HCT116 (cell line): Measurements from ENCODE around the gene CRACDL. TPM values are rescaled to one million over a fixed set of nuclear protein-coding genes. Genes with fewer than 3 reads are reported as not detected.

Source experiments
- ATAC-seq: fragments of 200-7000 bp; cut with Tn5 transposase; 2 replicates; pipeline ENCODE4 v1.9.1; 2020; ENCODE audit warnings: mild to moderate bottlenecking, moderate library complexity
- BruUV-seq: library from RNA; stranded (reverse); fragments of 400-500 nt; replicated peaks from 2 replicates; lab custom pipeline; 2021; lab: Mats Ljungman, UMichigan
- CTCF ChIA-PET: fragments of 300-600 bp; sonication (Branson Sonifier 250); formaldehyde crosslinking; loops from one replicate; lab custom pipeline; 2021; ENCODE audit warnings: antibody characterized with exemption; lab: Charles Lee
- POLR2A ChIA-PET: fragments of 300-600, 350-600 bp; sonication (Branson Sonifier 250); formaldehyde crosslinking; loops from one replicate; lab custom pipeline; 2021; ENCODE audit warnings: antibody characterized with exemption; lab: Charles Lee
- RAD21 ChIA-PET, 2 experiments: fragments of 300-600 bp; sonication (Branson Sonifier 250); formaldehyde crosslinking; loops; one replicate each; lab custom pipeline; 2023; ENCODE audit warnings: low total read pairs in 2 of 2; ENCODE audit not compliant: uncharacterized antibody in 2 of 2, unreplicated experiment in 2 of 2, low non-redundant PET in 1 of 2; lab: Charles Lee
- DNase-seq: peaks from one replicate; pipeline ENCODE4 v3.0.0-alpha.2; 2010; ENCODE audit warnings: low read depth, low spot score
- H2AFZ ChIP-seq: fragments of 200-600 bp; shearing (Covaris generic), sonication (generic); 2 replicates; pipeline ENCODE4 v1.6.1; 2017; ENCODE audit warnings: low read depth, mixed run types, mixed read lengths, antibody characterized with exemption, low read length; ENCODE audit not compliant: poor library complexity, severe bottlenecking
- H3K27ac ChIP-seq: 2 replicates; pipeline ENCODE4 v1.5.1; 2012; ENCODE audit warnings: low read depth, low read length
- H3K27me3 ChIP-seq: fragments of 200-600 bp; sonication (generic); 2 replicates; pipeline ENCODE4 v1.6.1; 2016; ENCODE audit warnings: mixed run types, low read length, mixed read lengths; ENCODE audit not compliant: insufficient read depth
- H3K36me3 ChIP-seq, 2 experiments: fragments of 200-500 bp in 1 of 2; fragments of 200-600 bp in 1 of 2; sonication (Bioruptor generic) in 1 of 2; sonication (generic) in 1 of 2; 2 replicates each; pipeline versions ENCODE4 v1.5.1 to v1.6.1; 2014 to 2016; ENCODE audit warnings: low read length in 2 of 2, inconsistent platforms in 1 of 2, mixed read lengths in 1 of 2, mixed run types in 1 of 2; ENCODE audit not compliant: insufficient read depth in 2 of 2, control insufficient read depth in 1 of 2
- H3K4me1 ChIP-seq, 2 experiments: fragments of 200-600 bp in 1 of 2; sonication (generic) in 1 of 2; 2 replicates each; pipeline versions ENCODE4 v1.5.1 to v1.6.1; 2012 to 2017; ENCODE audit warnings: low read length in 2 of 2, inconsistent platforms in 1 of 2, mild to moderate bottlenecking in 1 of 2, mixed read lengths in 1 of 2, mixed run types in 1 of 2, moderate library complexity in 1 of 2; ENCODE audit not compliant: insufficient read depth in 2 of 2, control insufficient read depth in 1 of 2
- H3K4me2 ChIP-seq: fragments of 200-600 bp; sonication (generic); 2 replicates; pipeline ENCODE4 v1.6.1; 2017; ENCODE audit warnings: mixed run types, low read length, mixed read lengths
- H3K4me3 ChIP-seq, 2 experiments: fragments of 200-600 bp in 1 of 2; sonication (generic) in 1 of 2; replicated peaks in 1 of 2; 2 replicates each; pipeline ENCODE4 v1.5.1; 2011 to 2016; ENCODE audit warnings: low read length in 2 of 2, control low read depth in 1 of 2, low read depth in 1 of 2, mild to moderate bottlenecking in 1 of 2, mixed read lengths in 1 of 2, mixed run types in 1 of 2
- H3K79me2 ChIP-seq: fragments of 200-600 bp; sonication (generic); 2 replicates; pipeline ENCODE4 v1.6.1; 2017; ENCODE audit warnings: mild to moderate bottlenecking, mixed run types, low read length, moderate library complexity, mixed read lengths; ENCODE audit not compliant: insufficient read depth
- H3K9ac ChIP-seq: fragments of 200-600 bp; sonication (generic); 2 replicates; pipeline ENCODE4 v1.6.1; 2016; ENCODE audit warnings: low read length, mixed read lengths
- H3K9me2 ChIP-seq: fragments of 200-600 bp; sonication (generic), shearing (Covaris generic); 2 replicates; pipeline ENCODE4 v1.6.1; 2017; ENCODE audit warnings: mixed run types, mild to moderate bottlenecking, moderate library complexity; ENCODE audit not compliant: insufficient read depth
- H3K9me3 ChIP-seq, 2 experiments: fragments of 200-500 bp in 1 of 2; fragments of 200-600 bp in 1 of 2; sonication (Bioruptor generic) in 1 of 2; sonication (generic) in 1 of 2; 2 replicates each; pipeline ENCODE4 v1.6.1; 2014 to 2017; ENCODE audit warnings: low read length in 2 of 2, mixed read lengths in 2 of 2, inconsistent platforms in 1 of 2, low read depth in 1 of 2, mild to moderate bottlenecking in 1 of 2, mixed run types in 1 of 2, moderate library complexity in 1 of 2; ENCODE audit not compliant: control insufficient read depth in 1 of 2, insufficient read depth in 1 of 2
- H4K20me1 ChIP-seq: fragments of 200-600 bp; sonication (generic), shearing (Covaris generic); 2 replicates; pipeline ENCODE4 v1.6.1; 2017; ENCODE audit warnings: mixed run types, mild to moderate bottlenecking, moderate library complexity; ENCODE audit not compliant: insufficient read depth
- CBX3 ChIP-seq: IDR thresholded peaks from 2 replicates; pipeline ENCODE4 v1.6.1; 2012; ENCODE audit warnings: low read depth
- EGR1 ChIP-seq: IDR thresholded peaks from 2 replicates; pipeline ENCODE4 v1.6.1; 2012; ENCODE audit warnings: low read depth
- EZH2 ChIP-seq: fragments of 200-600 bp; sonication (generic); IDR thresholded peaks from 2 replicates; pipeline ENCODE4 v1.6.1; 2017; ENCODE audit warnings: antibody characterized with exemption, mixed run types
- EZH2phosphoT487 ChIP-seq: fragments of 200-600 bp; IDR thresholded peaks from 2 replicates; pipeline ENCODE4 v1.6.1; 2018; ENCODE audit warnings: antibody characterized with exemption, borderline replicate concordance
- FOSL1 ChIP-seq: IDR thresholded peaks from 2 replicates; pipeline ENCODE4 v1.6.1; 2012; ENCODE audit warnings: low read depth
- JUND ChIP-seq: IDR thresholded peaks from 2 replicates; pipeline ENCODE4 v1.6.1; 2012
- POLR2AphosphoS5 ChIP-seq: IDR thresholded peaks from 2 replicates; pipeline ENCODE4 v1.6.1; 2011; ENCODE audit warnings: mild to moderate bottlenecking, low read depth, low read length, moderate library complexity
- RAD21 ChIP-seq: IDR thresholded peaks from 2 replicates; pipeline ENCODE4 v1.6.1; 2012; ENCODE audit warnings: low read depth, mild to moderate bottlenecking
- TCF7L2 ChIP-seq: IDR thresholded peaks from 2 replicates; pipeline ENCODE4 v1.7.0; 2011; ENCODE audit warnings: borderline replicate concordance, inconsistent platforms; ENCODE audit not compliant: insufficient read depth, insufficient read length; ENCODE audit errors: extremely low read depth
- YY1 ChIP-seq: IDR thresholded peaks from 2 replicates; pipeline ENCODE4 v1.6.1; 2011; ENCODE audit warnings: low read length, low read depth, moderate library complexity, mild to moderate bottlenecking; ENCODE audit not compliant: insufficient replicate concordance; ENCODE audit errors: extremely low read depth
- intact Hi-C: fragments of 100-400 bp; cut with micrococcal nuclease; formaldehyde crosslinking; loops from 2 replicates; pipeline ENCODE4 v1.10.0; 2022
- total RNA-seq: library from RNA; stranded (reverse); gene quantifications from one replicate; pipeline ENCODE4 v1.2.1, GENCODE V29; 2021; ENCODE audit not compliant: unreplicated experiment
- TF ChIP-seq, protein P1 (sequence below): IDR thresholded peaks from 2 replicates; pipeline ENCODE4 v1.6.1; 2012; ENCODE audit warnings: low read depth
- TF ChIP-seq, protein P2 (sequence below), 3 experiments: fragments of 200-600 bp in 1 of 3; sonication (generic) in 1 of 3; IDR thresholded peaks in 2 of 3; conservative IDR thresholded peaks in 1 of 3; 2 replicates each; pipeline ENCODE4 v1.5.1; 2012 to 2017; ENCODE audit warnings: low read depth in 2 of 3, low read length in 2 of 3, antibody characterized with exemption in 1 of 3, borderline replicate concordance in 1 of 3, control low read depth in 1 of 3, mild to moderate bottlenecking in 1 of 3, mixed read lengths in 1 of 3, mixed run types in 1 of 3, moderate library complexity in 1 of 3; ENCODE audit not compliant: insufficient read depth in 1 of 3
- TF ChIP-seq, protein P3 (sequence below): IDR thresholded peaks from 2 replicates; pipeline ENCODE4 v1.6.1; 2012

CRACDL gene
- total RNA-seq, 1 experiment from 2014 or later, result 1.1 TPM

DNA sequence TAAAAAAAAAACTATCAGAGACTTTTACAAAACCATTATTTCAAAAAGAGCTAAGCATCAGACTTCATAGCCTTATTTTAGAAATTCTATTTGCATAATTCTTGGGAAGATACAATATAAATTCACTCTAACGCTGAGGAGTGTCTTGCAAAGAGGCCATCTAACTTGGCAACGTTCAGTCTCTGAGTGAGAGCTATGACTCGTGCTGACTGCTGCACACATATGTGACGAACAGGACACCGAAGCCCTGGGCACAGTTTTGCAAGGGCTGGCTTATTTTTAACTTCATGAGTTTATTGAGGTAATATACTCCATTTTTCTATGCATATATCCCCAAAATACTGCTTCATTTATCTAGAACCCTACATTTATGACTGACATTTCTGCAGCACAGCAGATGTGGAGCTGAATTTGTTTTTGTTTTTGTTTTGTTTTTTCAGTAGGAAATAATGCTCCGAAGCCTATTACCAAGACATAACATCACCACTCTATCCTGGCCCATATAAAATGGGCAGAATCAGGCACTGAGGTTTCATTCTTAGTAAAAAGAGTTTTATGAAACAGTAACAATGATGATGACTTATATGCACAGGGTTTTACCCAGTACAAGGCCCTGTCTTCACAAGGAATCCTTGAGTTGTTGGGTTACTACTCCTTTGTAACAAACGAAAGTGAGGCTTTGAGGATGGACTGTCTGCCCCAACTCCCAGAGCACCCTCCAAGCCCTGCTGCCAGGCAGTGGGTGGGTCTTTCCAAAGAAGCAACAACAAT lies 68.3 kb downstream of the CRACDL start:
- no TSS peak for BruUV-seq
- POLR2A ChIA-PET, result no interaction called here
- Histone ChIP-seq H3K9ac (no peak overlapping the region), H3K27ac (no peak overlapping the region), H2AFZ (no peak overlapping the region), H3K4me2 (no peak overlapping the region)
- no peak for ATAC-seq
- RAD21 ChIA-PET, result no interaction called here
- TF ChIP-seq CBX3, result no peak
- no peak for TF ChIP-seq YY1
- peak; percentile 22; the same call in 1 of the 2 replicates for TF ChIP-seq FOSL1
- TF ChIP-seq JUND, result 0 out of 2 replicates have a peak, but pooled peaks have one; percentile 19
- TF ChIP-seq EGR1, result no peak
- TF ChIP-seq, all 23 proteins: peak for 2
- H3K27me3 ChIP-seq, result no peaks in the 10 kb centered on the region
- H3K9me2 ChIP-seq, result no peaks in the 10 kb centered on the region
- peaks cover 5 to 24% of the 10 kb centered on the region in 2 experiments; a peak in 3 of 4 replicates for H3K4me1 ChIP-seq
- no peaks in the 10 kb centered on the region for H4K20me1 ChIP-seq
- no peak overlapping the region for H3K4me3 ChIP-seq
- no peaks in the 10 kb centered on the region for H3K36me3 ChIP-seq
- intact Hi-C loops, result no loop called here
- CTCF ChIA-PET, result no interaction called here
- H3K79me2 ChIP-seq, result no peaks in the 10 kb centered on the region
- no peaks in the 10 kb centered on the region for H3K9me3 ChIP-seq
- no peak for DNase-seq

DNA sequence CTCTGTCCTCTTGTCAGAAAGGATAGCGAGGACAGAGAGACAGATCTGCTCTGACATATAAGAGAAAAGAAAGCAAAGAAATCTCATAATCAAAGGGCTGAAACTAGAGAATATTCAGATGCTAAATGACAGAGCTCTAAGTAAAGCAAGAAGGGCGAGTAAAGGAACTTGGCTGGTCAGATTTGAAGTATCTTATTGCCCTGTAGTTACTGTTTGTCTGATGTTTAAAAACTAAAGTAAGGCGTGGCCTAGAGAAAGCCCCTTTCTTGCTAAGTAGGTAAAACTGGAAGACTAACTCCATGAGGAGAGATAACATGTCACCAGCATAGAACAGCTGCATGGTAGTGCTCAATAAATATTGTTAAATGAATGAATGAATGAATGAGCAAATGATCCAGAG lies 70.0 kb downstream of the CRACDL start:
- no peak for ATAC-seq
- no peaks in the 10 kb centered on the region for H4K20me1 ChIP-seq
- no peaks in the 10 kb centered on the region for H3K79me2 ChIP-seq
- ChIA-PET POLR2A (no interaction called here), CTCF (no interaction called here), RAD21 (no interaction called here)
- H3K4me3 ChIP-seq, result no peak overlapping the region
- H3K9me2 ChIP-seq, result no peaks in the 10 kb centered on the region
- BruUV-seq, result no TSS peak
- no peaks in the 10 kb centered on the region for H3K27me3 ChIP-seq
- H3K4me1 ChIP-seq, result peaks cover 5 to 24% of the 10 kb centered on the region in 2 experiments; a peak in 3 of 4 replicates
- intact Hi-C loops, result no loop called here
- DNase-seq, result no peak
- H3K9me3 ChIP-seq, result no peaks in the 10 kb centered on the region
- no peak overlapping the region for H3K4me2 ChIP-seq
- H2AFZ ChIP-seq, result no peak overlapping the region
- H3K27ac ChIP-seq, result no peak overlapping the region
- no peaks in the 10 kb centered on the region for H3K36me3 ChIP-seq
- no peak overlapping the region for H3K9ac ChIP-seq
- TF ChIP-seq RAD21 (no peak), POLR2AphosphoS5 (no peak), EGR1 (no peak), TCF7L2 (no peak), EZH2 (no peak), EZH2phosphoT487 (no peak), JUND (no peak), YY1 (no peak)
- TF ChIP-seq, protein P1, sequence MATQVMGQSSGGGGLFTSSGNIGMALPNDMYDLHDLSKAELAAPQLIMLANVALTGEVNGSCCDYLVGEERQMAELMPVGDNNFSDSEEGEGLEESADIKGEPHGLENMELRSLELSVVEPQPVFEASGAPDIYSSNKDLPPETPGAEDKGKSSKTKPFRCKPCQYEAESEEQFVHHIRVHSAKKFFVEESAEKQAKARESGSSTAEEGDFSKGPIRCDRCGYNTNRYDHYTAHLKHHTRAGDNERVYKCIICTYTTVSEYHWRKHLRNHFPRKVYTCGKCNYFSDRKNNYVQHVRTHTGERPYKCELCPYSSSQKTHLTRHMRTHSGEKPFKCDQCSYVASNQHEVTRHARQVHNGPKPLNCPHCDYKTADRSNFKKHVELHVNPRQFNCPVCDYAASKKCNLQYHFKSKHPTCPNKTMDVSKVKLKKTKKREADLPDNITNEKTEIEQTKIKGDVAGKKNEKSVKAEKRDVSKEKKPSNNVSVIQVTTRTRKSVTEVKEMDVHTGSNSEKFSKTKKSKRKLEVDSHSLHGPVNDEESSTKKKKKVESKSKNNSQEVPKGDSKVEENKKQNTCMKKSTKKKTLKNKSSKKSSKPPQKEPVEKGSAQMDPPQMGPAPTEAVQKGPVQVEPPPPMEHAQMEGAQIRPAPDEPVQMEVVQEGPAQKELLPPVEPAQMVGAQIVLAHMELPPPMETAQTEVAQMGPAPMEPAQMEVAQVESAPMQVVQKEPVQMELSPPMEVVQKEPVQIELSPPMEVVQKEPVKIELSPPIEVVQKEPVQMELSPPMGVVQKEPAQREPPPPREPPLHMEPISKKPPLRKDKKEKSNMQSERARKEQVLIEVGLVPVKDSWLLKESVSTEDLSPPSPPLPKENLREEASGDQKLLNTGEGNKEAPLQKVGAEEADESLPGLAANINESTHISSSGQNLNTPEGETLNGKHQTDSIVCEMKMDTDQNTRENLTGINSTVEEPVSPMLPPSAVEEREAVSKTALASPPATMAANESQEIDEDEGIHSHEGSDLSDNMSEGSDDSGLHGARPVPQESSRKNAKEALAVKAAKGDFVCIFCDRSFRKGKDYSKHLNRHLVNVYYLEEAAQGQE, result no peak
- TF ChIP-seq, protein P2, sequence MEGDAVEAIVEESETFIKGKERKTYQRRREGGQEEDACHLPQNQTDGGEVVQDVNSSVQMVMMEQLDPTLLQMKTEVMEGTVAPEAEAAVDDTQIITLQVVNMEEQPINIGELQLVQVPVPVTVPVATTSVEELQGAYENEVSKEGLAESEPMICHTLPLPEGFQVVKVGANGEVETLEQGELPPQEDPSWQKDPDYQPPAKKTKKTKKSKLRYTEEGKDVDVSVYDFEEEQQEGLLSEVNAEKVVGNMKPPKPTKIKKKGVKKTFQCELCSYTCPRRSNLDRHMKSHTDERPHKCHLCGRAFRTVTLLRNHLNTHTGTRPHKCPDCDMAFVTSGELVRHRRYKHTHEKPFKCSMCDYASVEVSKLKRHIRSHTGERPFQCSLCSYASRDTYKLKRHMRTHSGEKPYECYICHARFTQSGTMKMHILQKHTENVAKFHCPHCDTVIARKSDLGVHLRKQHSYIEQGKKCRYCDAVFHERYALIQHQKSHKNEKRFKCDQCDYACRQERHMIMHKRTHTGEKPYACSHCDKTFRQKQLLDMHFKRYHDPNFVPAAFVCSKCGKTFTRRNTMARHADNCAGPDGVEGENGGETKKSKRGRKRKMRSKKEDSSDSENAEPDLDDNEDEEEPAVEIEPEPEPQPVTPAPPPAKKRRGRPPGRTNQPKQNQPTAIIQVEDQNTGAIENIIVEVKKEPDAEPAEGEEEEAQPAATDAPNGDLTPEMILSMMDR (IDR thresholded peaks at IDR 0.05 in 2 of 3, conservative IDR thresholded peaks at IDR 0.05 in 1 of 3; ENCODE audit: borderline replicate concordance in 1 of 3, insufficient read depth in 1 of 3, low read depth in 2 of 3, low read length in 2 of 3), result no peak
- TF ChIP-seq, protein P3, sequence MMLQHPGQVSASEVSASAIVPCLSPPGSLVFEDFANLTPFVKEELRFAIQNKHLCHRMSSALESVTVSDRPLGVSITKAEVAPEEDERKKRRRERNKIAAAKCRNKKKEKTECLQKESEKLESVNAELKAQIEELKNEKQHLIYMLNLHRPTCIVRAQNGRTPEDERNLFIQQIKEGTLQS, result no peak
